ENCODE results near the gene PPIL6.
"Not testable (repeated sequence)": the region's sequence is repeated elsewhere in the genome, so short reads cannot be mapped to it uniquely, and the experiment has no call there.

The PPIL6 gene

GRCh38 chr6:109474995-109475394 is 34.6 kb upstream of the PPIL6 start:
- H3K4me3 ChIP-seq (ENCODE audit: low read length) = no peak overlapping the region
- TF ChIP-seq ZNF274 (IDR thresholded peaks at IDR 0.05; ENCODE audit: low read depth, low read length) = no peak

GRCh38 chr6:109473120-109473519 is 32.7 kb upstream of the PPIL6 start:
- H3K4me3 ChIP-seq (ENCODE audit: low read length) = no peak overlapping the region
- no peak for TF ChIP-seq ZNF274 (IDR thresholded peaks at IDR 0.05; ENCODE audit: low read depth, low read length)

- TF ChIP-seq ZNF274 (IDR thresholded peaks at IDR 0.05; ENCODE audit: low read depth, low read length) = no peak
- no peak overlapping the region; the same call in 1 of the 2 replicates for H3K4me3 ChIP-seq (ENCODE audit: low read length)
These were observed 31.9 kb upstream of the PPIL6 start for GRCh38 chr6:109472132-109472995.

DNA sequence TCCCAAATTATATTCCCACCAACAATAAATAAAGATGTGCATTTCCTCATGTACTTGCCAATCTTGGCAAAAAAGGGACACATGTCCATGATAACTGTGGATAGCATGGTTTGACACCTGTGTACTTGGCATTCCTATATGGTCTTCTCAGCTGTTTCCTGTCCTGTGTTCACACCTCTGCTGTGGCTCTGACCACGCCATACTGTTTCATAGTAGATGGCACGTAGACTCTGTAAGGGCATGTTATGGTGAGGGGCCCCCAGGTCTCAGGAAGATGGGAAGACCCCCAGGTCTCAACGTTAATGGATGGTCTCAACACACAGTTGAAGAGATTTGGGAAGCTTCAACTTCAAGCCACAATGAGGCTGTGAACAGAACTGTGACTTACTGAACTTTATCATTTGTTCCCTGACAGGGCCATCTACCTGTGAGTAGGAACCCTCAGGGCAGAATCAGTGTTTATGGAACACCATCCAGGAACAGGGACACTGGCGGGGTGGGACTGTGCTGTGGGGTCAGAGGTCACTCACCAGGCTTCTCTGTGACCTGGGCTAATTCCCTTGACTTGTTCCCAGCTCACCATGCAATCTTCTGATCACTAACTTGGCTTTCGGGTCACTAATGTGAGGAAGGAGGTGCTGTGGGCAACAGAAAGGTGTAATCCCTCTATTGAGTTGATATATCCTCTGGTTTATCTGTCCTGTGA is 30.8 kb upstream of the PPIL6 start:
- H3K4me3 ChIP-seq (ENCODE audit: low read length) = no peak overlapping the region
- TF ChIP-seq ZNF274 (IDR thresholded peaks at IDR 0.05; ENCODE audit: low read depth, low read length) = no peak

DNA sequence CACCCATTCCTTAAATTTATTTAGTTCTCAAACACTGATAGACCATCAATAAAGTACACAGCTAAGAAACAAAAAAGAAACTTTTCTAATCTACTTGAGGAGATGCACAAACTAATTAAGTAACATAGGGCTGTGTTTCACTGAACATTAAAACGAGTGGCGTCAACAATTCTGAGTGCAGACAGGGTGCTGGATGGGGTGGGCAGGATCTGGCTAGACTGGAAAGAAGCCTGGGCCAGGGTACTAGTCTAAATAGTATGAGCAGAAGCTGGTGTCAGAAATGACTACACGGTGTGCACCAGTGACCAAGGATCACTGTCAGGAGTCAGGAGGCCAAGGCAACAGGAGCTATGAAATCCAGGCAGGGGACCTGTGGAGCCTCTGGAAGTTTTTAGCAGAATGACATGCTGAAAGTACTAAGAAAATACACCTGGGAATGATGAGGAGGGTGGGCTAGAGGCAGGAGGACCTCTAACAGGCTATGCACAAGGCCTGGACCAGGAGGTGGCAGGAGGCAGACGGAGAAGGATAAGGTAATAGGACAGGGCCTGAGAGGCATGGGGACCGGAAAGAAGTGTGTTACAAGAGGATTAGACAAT is 29.3 kb upstream of the PPIL6 start:
- no peak for TF ChIP-seq ZNF274 (IDR thresholded peaks at IDR 0.05; ENCODE audit: low read depth, low read length)
- no peak overlapping the region for H3K4me3 ChIP-seq (ENCODE audit: low read length)

- TF ChIP-seq ZNF274 (IDR thresholded peaks at IDR 0.05; ENCODE audit: low read depth, low read length) = no peak
- H3K4me3 ChIP-seq (ENCODE audit: low read length) = no peak overlapping the region
These were observed 27.3 kb upstream of the PPIL6 start for GRCh38 chr6:109467696-109468095.

DNA sequence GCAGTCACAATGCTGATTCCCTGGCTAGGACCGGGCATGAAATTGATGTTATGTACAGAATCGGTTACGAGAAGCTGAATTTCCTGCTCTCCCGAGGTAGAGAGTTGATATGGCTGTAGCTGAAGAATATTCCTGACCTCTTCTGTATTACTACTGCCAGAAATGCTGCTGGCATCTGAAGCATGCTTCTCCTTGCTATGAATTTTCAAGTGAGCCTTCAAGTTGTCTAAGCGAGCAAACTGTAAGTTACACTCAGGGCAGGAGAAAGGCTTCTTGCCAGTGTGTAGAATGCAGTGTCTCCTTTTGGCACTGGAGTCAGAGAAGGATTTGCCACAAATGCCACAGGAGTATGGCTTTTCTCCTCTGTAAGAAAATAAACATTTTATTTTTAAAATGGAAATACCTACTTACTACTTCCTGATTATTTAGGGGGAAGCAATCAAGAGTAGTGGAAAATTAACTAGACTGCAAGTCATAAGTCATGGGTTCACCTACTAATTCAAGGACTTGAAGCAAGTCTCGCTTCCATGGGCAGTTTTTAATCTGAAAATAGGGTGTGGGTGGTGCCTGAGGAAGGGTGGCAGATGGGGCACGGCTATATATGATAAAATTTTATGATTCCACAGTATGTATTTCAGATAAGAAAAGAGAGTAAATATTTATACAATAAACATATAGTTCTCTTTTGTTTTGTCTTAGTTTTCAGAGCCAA is 25.9 kb upstream of the PPIL6 start:
- no peak for TF ChIP-seq ZNF274 (IDR thresholded peaks at IDR 0.05; ENCODE audit: low read depth, low read length)
- H3K4me3 ChIP-seq (ENCODE audit: low read length) = no peak overlapping the region

DNA sequence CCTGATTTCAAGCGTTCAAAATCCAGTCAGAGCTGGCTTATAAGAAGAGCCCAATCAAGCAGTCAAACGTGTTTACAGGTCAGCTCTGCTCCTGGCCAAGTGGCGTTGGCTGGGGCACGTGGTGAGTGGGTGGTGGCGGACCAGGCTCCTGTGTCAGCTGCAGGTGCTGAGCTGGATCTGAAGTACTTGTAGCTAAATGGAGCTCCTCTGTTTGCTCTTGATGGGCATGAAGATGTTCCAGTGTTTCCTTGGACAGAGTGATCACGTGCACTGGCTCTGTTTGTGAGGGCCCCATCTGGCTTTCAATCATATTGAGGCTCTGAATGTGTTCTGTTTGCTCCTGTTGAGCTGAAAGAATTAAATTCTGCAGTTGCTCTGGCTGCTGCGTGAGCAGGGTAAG is 25.3 kb upstream of the PPIL6 start:
- H3K4me3 ChIP-seq (ENCODE audit: low read length) = no peak overlapping the region
- TF ChIP-seq ZNF274 (IDR thresholded peaks at IDR 0.05; ENCODE audit: low read depth, low read length) = no peak

DNA sequence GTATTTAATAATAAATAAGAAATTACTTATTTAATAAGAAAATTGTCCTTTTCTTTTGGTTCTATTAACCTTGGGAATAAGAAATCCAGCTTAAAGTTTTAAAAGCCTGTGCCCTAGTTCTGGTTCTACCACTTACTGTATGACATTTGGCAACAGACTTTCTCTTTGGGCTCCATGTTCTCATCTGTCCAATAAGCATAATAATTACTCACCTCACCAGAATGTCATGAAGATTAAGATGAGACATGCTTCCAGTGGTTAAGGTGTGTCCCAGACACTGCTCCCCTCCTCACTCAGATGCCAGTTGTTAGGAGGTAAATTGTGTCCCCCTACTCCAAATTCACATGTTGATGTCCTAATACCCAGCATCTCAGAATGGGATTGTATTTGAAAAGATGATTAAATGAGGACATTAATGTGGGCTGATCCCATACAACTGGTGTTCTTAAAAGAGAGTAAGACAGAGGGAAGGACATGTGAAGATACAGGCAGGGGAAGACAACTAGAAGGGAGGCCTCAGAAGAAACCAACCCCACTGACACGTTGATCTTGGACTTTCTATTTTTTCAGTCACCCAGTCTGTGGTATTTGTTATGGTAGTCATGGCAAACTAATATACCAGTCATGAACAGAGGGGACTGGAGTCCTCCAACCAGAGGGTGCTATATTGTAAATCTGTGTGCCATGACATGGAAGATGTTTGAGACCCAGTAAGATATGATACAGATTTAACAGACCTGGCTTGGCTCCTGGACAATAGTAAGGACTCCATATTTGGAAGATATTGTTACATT is 21.5 kb upstream of the PPIL6 start:
- H3K4me3 ChIP-seq (ENCODE audit: low read length) = no peak overlapping the region
- no peak for TF ChIP-seq ZNF274 (IDR thresholded peaks at IDR 0.05; ENCODE audit: low read depth, low read length)

- not testable (repeated sequence) for H3K4me3 ChIP-seq (ENCODE audit: low read length)
These were observed 20.8 kb upstream of the PPIL6 start for GRCh38 chr6:109461205-109461604.

GRCh38 chr6:109460161-109460829 is 19.9 kb upstream of the PPIL6 start:
- TF ChIP-seq ZNF274 (IDR thresholded peaks at IDR 0.05; ENCODE audit: low read depth, low read length) = no peak
- H3K4me3 ChIP-seq (ENCODE audit: low read length) = no peak overlapping the region

DNA sequence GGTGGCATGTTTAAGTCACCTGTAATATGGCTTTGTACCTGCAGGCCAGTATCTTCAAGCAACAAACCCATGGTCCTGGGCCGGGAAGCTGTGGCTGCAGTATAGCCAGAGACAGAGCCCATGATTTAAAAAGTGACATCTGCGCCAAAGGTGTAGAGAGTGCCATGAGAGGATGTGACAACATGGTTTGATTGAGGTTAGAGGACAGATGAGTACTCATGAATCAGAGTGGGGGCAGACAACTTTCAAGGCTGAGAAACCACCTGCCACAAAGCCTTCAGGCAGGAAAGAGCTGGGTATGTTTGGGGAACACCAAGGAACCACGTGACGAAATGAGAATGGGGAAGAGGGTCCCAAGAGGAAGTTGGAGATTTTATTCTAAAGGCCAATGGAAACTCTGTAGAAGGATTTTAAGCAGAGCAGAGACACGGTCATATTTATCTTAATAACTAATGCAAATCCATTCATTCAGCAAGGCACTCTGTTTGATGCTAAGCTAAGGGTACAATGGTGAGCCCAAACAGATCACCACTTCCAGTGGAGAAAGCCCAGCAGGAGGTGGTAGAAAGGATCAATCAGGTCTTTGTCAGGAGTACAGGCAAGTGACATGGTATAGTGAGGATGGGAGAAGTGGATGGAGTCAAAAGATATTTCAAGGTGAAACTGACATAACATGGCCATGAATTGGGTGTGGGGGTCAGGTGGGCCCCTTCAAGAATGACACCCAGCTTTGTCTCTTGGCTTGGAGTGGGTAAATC is 18.5 kb upstream of the PPIL6 start:
- no peak overlapping the region for H3K4me3 ChIP-seq (ENCODE audit: low read length)
- TF ChIP-seq ZNF274 (IDR thresholded peaks at IDR 0.05; ENCODE audit: low read depth, low read length) = no peak
